Loucy (cell line): ENCODE results near the gene DBF4B.

ENCODE experiments used
- CTCF ChIP-seq: fragments of 200-600 bp; sonication (generic); conservative IDR thresholded peaks from 2 replicates; pipeline ENCODE4 v1.5.1; 2014; ENCODE audit warnings: mild to moderate bottlenecking, antibody characterized with exemption, low read length
- EZH2phosphoT487 ChIP-seq: fragments of 200-600 bp; IDR thresholded peaks from 2 replicates; pipeline ENCODE4 v1.6.1; 2018; ENCODE audit warnings: antibody characterized with exemption, mild to moderate bottlenecking, moderate library complexity, borderline replicate concordance

- no peak for TF ChIP-seq CTCF
- TF ChIP-seq EZH2phosphoT487 = no peak
Measured at GRCh38 chr17:44734272-44734671, 25.8 kb downstream of the DBF4B start.
